GM06990 (cell line): ENCODE measurements around the gene EMC8.

ENCODE experiments used
- DNase-seq: peaks from one replicate; pipeline ENCODE4 v3.0.0-alpha.2; 2011; ENCODE audit not compliant: insufficient read length; ENCODE audit errors: extremely low read depth
- H3K27me3 ChIP-seq: replicated peaks from 2 replicates; pipeline ENCODE4 v1.6.0; 2011; ENCODE audit warnings: low read length; ENCODE audit not compliant: control insufficient read depth, insufficient read depth
- H3K36me3 ChIP-seq: 2 replicates; pipeline ENCODE4 v1.5.1; 2011; ENCODE audit warnings: low read length; ENCODE audit not compliant: control insufficient read depth, insufficient read depth
- H3K4me3 ChIP-seq: replicated peaks from 2 replicates; pipeline ENCODE4 v1.5.1; 2011; ENCODE audit warnings: low read depth, mild to moderate bottlenecking, control low read depth, low read length
- CTCF ChIP-seq: IDR thresholded peaks from 2 replicates; pipeline ENCODE4 v1.5.1; 2011; ENCODE audit warnings: low read length, control low read depth, mild to moderate bottlenecking, inconsistent platforms; ENCODE audit not compliant: insufficient read depth, poor library complexity, severe bottlenecking

EMC8 gene

GRCh38 chr16:85799497-85800320 is at the start of gene EMC8, which contains the start of gene COX4I1:
EMC8 (minus strand) TSS chr16:85799544; CDS start chr16:85799295, 249 bp downstream.
COX4I1 (plus strand) TSS chr16:85799695; CDS start chr16:85801206, 1,511 bp downstream.
- peak within 1 kb of the TSS; percentile 94 for H3K4me3 ChIP-seq
- peaks cover 15% of the 10 kb centered on the region for H3K36me3 ChIP-seq
- peak; percentile 92 for DNase-seq
- H3K27me3 ChIP-seq: no peaks in the 10 kb centered on the region
- TF ChIP-seq CTCF: no peak

- Histone ChIP-seq H3K4me3 (no peak overlapping the region), H3K27me3 (no peaks in the 10 kb centered on the region), H3K36me3 (no peaks in the 10 kb centered on the region)
- no peak for TF ChIP-seq CTCF
- DNase-seq: no peak
Observed at GRCh38 chr16:85848986-85849385, 49.6 kb upstream of the EMC8 start.

- Histone ChIP-seq H3K4me3 (no peak overlapping the region), H3K27me3 (no peaks in the 10 kb centered on the region), H3K36me3 (no peaks in the 10 kb centered on the region)
- no peak for DNase-seq
- TF ChIP-seq CTCF: no peak
Observed at GRCh38 chr16:85847681-85848601, 48.6 kb upstream of the EMC8 start.

GRCh38 chr16:85847036-85847435 is 47.7 kb upstream of the EMC8 start:
- no peak overlapping the region for H3K4me3 ChIP-seq
- no peak for TF ChIP-seq CTCF
- no peaks in the 10 kb centered on the region for H3K36me3 ChIP-seq
- no peaks in the 10 kb centered on the region for H3K27me3 ChIP-seq
- no peak for DNase-seq

GRCh38 chr16:85846461-85846860 is 47.1 kb upstream of the EMC8 start:
- DNase-seq: no peak
- Histone ChIP-seq H3K4me3 (no peak overlapping the region), H3K27me3 (no peaks in the 10 kb centered on the region), H3K36me3 (no peaks in the 10 kb centered on the region)
- TF ChIP-seq CTCF: no peak
